GM04504 (cell line): ENCODE results near the gene CST6.
"Not testable (repeated sequence)": the region's sequence is repeated elsewhere in the genome, so short reads cannot be mapped to it uniquely, and the experiment has no call there.

Source experiments
- DNase-seq: peaks from one replicate; pipeline ENCODE4 v3.0.0-alpha.2; 2012; ENCODE audit warnings: low read depth

The CST6 gene

GRCh38 chr11:65983589-65983987, 28.2 kb upstream of the CST6 start:
- no peak for DNase-seq

DNA sequence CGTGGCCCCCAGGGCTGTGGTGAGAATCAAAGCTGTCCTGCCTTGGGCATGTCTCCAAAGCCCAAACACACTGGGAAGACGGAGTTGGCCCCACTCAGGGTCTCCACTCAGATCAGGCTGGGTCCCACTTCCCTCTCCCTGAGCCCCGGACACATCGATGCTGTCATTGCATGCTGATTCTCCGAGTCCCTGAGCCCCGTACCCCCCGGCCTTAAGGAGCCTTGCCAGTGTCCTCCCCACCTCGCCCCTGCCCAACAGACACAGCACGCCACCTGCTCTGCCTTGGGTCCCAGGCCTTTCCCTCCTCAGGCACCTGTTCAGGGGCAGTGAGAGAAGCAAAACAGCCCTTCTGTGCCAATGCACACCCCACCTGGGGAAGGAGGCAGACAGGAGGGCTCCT, 24.5 kb upstream of the CST6 start:
- no peak for DNase-seq

- DNase-seq, result peak; percentile 91
These were observed 22.8 kb upstream of the CST6 start for GRCh38 chr11:65988791-65989592.

DNA sequence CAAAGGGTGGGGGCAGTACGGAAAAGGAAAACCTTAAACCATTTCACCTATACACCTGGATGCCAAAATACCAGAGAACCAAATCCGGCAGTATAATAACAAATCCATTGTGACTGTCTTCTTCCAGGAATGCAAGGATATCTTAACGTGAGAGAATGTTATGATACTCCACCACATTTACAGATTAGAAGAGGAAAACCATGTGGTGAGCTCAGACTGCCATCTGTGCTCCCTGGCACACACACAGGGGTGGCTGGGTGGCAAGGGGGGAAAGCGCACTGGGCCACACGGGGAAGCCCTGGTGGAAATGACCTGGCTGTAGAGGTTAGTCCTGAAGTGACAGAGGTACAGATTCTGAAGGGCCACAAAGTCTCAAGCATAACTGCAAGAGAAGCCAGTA, 19.8 kb upstream of the CST6 start:
- DNase-seq, result no peak

GRCh38 chr11:65997286-65997685, 14.5 kb upstream of the CST6 start:
- no peak for DNase-seq

GRCh38 chr11:66001942-66002647, 9.7 kb upstream of the CST6 start, which contains the start of the genes BANF1 and EIF1AD:
TSS of gene BANF1 (plus strand) at chr11:66002503. CDS start at chr11:66003251, 748 bp downstream.
TSS of gene EIF1AD (minus strand) at chr11:66002157. CDS start at chr11:66000389, 1,768 bp downstream.
- peak; percentile 97 for DNase-seq

- DNase-seq, result peak; percentile 21
These were observed 9.1 kb upstream of the CST6 start for GRCh38 chr11:66002648-66003225.

DNA sequence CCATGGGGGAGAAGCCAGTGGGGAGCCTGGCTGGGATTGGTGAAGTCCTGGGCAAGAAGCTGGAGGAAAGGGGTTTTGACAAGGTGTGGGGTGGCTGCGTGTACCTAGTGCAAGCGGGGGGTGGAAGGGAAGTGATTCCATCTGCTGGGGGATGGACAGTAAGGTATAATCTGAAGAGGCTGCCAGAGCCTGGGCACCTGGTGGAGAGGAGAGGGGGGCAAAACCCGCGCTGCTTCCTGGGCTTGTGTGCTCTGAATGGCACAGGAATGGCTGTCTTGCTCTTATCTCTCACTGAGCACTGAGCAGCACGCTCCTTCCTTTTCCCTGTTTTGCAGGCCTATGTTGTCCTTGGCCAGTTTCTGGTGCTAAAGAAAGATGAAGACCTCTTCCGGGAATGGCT, 8.5 kb upstream of the CST6 start:
- no peak for DNase-seq

- no peak for DNase-seq
These were observed 7.6 kb upstream of the CST6 start for GRCh38 chr11:66004186-66004585.

GRCh38 chr11:66006134-66006890, 5.5 kb upstream of the CST6 start:
- DNase-seq, result no peak

DNA sequence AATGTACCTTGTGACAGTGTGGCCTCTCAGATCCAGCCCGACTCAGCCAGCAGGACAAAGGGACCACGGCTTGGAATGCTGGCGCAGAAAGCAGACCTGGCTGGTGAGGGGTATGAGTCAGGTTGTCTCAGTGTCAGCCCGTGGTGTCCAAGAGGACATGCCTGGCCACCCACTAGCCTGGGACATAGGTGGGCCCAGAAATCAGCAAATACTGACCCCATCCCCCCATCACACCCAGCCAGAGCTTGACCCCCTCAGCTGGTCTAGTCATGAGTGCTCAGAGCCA, 5.0 kb upstream of the CST6 start:
- DNase-seq, result no peak

GRCh38 chr11:66007201-66007634, 4.6 kb upstream of the CST6 start:
- DNase-seq, result no peak

DNA sequence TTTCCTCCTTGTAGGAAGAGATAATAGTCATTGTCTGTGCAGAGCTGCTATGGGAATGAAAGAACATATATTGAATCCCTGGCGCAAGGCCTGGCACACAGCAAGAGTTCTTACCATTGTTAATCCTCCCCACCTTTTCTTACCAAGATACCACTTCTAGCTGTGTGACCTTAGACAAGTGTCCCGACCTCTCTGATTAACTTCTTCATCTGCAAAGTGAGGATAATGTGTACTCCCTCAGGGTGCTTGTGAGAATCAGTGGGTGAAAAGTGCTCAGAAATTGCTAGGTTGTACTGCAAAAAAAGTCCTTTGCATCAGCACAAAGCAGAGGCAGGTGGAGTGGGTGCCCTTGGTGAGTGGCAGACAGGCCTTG, 3.7 kb upstream of the CST6 start:
- DNase-seq, result no peak

GRCh38 chr11:66008468-66009101, 3.2 kb upstream of the CST6 start:
- no peak for DNase-seq

DNA sequence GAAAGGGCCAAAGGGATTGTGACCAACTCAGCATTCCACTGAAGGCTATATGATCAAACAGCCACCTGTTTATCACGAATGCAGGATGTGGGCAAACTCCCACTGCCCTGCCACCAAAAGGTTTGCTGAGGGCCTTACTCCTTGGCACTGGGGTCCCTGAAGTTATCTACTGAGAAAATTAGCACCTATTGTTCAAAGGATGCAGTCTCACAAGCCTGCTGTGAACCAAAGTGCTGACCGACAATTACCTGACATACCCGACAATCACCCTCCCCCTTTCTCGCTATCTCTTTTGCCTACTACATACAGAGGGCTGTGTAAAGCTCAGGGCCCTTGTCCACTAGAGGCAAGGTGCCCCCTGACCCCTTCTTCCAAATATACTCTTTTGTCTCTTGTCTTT, 1.8 kb upstream of the CST6 start:
- not testable (repeated sequence) for DNase-seq

GRCh38 chr11:66011239-66011784, 496 bp upstream of the CST6 start:
- peak; percentile 46 for DNase-seq

DNA sequence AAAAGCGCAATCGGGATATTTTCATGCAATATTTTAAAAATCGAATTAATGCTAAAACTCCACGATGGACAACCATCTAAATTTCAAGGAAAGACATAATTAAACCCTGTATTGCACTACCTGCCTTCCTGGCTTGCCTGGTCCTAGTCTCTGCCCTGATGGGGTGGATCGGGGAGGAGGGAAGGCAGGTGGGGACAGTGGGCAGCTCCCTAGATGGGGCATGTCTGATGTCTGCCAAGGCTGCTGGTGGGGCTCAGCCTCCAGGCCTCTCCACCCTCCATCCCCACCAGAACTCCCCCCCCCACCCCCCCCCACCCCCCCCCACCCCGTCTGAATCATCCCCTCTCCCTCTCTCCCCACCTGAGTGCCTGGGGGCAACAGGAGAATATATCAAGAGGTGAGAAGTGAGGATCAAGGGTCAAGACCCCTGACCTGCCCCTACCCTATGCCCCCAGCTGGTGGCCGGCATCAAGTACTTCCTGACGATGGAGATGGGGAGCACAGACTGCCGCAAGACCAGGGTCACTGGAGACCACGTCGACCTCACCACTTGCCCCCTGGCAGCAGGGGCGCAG, 650 bp downstream of the CST6 start:
- DNase-seq, result no peak

GRCh38 chr11:66012946-66013761, 1.3 kb downstream of the CST6 start:
- DNase-seq, result no peak

DNA sequence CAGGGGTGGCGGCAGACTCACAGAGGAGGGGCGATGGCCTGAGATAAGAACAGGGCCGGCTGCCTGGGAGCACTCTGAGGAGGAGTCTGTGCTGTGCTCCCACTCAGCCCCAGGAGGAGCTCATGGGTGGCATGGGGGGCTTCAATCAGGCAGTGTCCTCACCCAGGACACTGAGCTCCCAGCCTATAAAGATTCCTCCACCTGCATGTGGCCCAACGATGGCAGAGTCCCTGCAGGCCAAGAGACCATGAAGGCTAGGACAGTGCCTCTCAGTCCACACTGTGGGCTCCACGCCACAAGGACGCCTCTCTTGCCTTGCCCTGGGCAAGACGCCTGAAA, 1.9 kb downstream of the CST6 start:
- no peak for DNase-seq

GRCh38 chr11:66014804-66015453, 3.1 kb downstream of the CST6 start:
- DNase-seq, result no peak
